BJ (cell line): ENCODE results near the gene OPN1MW3. TPM values are rescaled to one million over a fixed set of nuclear protein-coding genes. Genes with fewer than 3 reads are reported as not detected.

Experiments
- CTCF ChIA-PET: fragments of 350-600 bp; formaldehyde crosslinking; extraction: SDS; loops from one replicate; lab custom pipeline; 2021; ENCODE audit warnings: antibody characterized with exemption, inconsistent platforms; lab: Yijun Ruan, JAX
- POLR2A ChIA-PET: fragments of 300-600 bp; sonication (Branson Sonifier 250); formaldehyde crosslinking; extraction: SDS; loops from one replicate; lab custom pipeline; 2021; ENCODE audit warnings: antibody characterized with exemption; lab: Charles Lee
- DNase-seq: peaks from one replicate; pipeline ENCODE4 v3.0.0-alpha.2; 2011; ENCODE audit warnings: low read depth
- H3K27me3 ChIP-seq: 2 replicates; pipeline ENCODE4 v1.6.0; 2011; ENCODE audit warnings: low read length; ENCODE audit not compliant: control insufficient read depth, insufficient read depth
- H3K36me3 ChIP-seq: 2 replicates; pipeline ENCODE4 v1.5.1; 2011; ENCODE audit warnings: low read length; ENCODE audit not compliant: control insufficient read depth, insufficient read depth
- H3K4me3 ChIP-seq: 2 replicates; pipeline ENCODE4 v1.5.1; 2011; ENCODE audit warnings: low read depth, mild to moderate bottlenecking, control low read depth, low read length
- CTCF ChIP-seq: IDR thresholded peaks from 2 replicates; pipeline ENCODE4 v1.5.1; 2011; ENCODE audit warnings: low read depth, mild to moderate bottlenecking, control low read depth, inconsistent platforms, low read length, moderate library complexity; ENCODE audit not compliant: insufficient read depth
- polyA plus RNA-seq: library from polyadenylated mRNA; depleted of rRNA; stranded (reverse); fragments of >200 nt; gene quantifications from 2 replicates; pipeline ENCODE4 v1.2.3, GENCODE V29; 2011

The OPN1MW3 gene
- polyA plus RNA-seq, 1 experiment, result not detected

- Histone ChIP-seq H3K4me3 (no peak overlapping the region), H3K36me3 (no peaks in the 10 kb centered on the region), H3K27me3 (no peaks in the 10 kb centered on the region)
- no peak for DNase-seq
- ChIA-PET CTCF (interaction anchor here (0.9 kb wide), 1 partner anchor 12 kb away, joined by 3 read pairs; no protein-coding TSS in a partner anchor), POLR2A (no interaction called here)
- TF ChIP-seq CTCF, result no peak
These were observed 48.3 kb downstream of the OPN1MW3 start for GRCh38 chrX:154305541-154306205.

- Histone ChIP-seq H3K27me3 (0 out of 2 replicates have a peak, but pooled peaks cover 1% of the 10 kb centered on the region), H3K36me3 (no peaks in the 10 kb centered on the region), H3K4me3 (no peak overlapping the region)
- no peak for DNase-seq
- ChIA-PET POLR2A (no interaction called here), CTCF (interaction anchor here (0.9 kb wide), 2 partner anchors 8 to 293 kb away, joined by 3 read pairs; no protein-coding TSS in a partner anchor)
- no peak for TF ChIP-seq CTCF
These were observed 49.8 kb downstream of the OPN1MW3 start for GRCh38 chrX:154307202-154307601.

- DNase-seq, result no peak
- 0 out of 2 replicates have a peak, but pooled peaks cover 1% of the 10 kb centered on the region for H3K27me3 ChIP-seq
- H3K36me3 ChIP-seq, result no peaks in the 10 kb centered on the region
- CTCF ChIA-PET, result interaction anchor here (0.7 to 1.2 kb wide), 4 partner anchors 10 to 170 kb away, joined by 3 to 4 read pairs (median 4); no protein-coding TSS in a partner anchor
- peak; percentile 67 for TF ChIP-seq CTCF
- POLR2A ChIA-PET, result no interaction called here
- H3K4me3 ChIP-seq, result no peak overlapping the region
These were observed 50.9 kb downstream of the OPN1MW3 start for GRCh38 chrX:154308108-154308946.

GRCh38 chrX:154309041-154309775, 51.8 kb downstream of the OPN1MW3 start:
- no peak for TF ChIP-seq CTCF
- Histone ChIP-seq H3K36me3 (no peaks in the 10 kb centered on the region), H3K27me3 (0 out of 2 replicates have a peak, but pooled peaks cover 1% of the 10 kb centered on the region), H3K4me3 (no peak overlapping the region)
- no peak for DNase-seq
- POLR2A ChIA-PET, result no interaction called here
- CTCF ChIA-PET, result interaction anchor here (1.2 kb wide), 2 partner anchors 18 to 171 kb away, joined by 3 to 4 read pairs; no protein-coding TSS in a partner anchor
